HepG2 (cell line): Measurements from ENCODE around the gene SMC1B. TPM values are rescaled to one million over a fixed set of nuclear protein-coding genes. Genes with fewer than 3 reads are reported as not detected.
A peak's percentile ranks its signal among the peaks of the same experiment; 100 is the strongest.

Source experiments
- ARNT2 ChIP-seq: sonication (generic); formaldehyde crosslinking; IDR thresholded peaks from 2 replicates; pipeline ENCODE4 v1.8.0; 2022; ENCODE audit warnings: mild to moderate bottlenecking, low read depth, missing genetic modification reagents, moderate library complexity
- FOXA1 ChIP-seq, 2 experiments: fragments of 450-650 bp in 1 of 2; sonication (generic) in 1 of 2; formaldehyde crosslinking in 1 of 2; IDR thresholded peaks; 2 replicates each; pipeline versions ENCODE4 v1.4.0 to v1.6.1; 2016 to 2020; ENCODE audit warnings: missing genetic modification reagents in 1 of 2
- HNF1B ChIP-seq: sonication (generic); formaldehyde crosslinking; IDR thresholded peaks from 2 replicates; pipeline ENCODE4 v1.5.1; 2020; ENCODE audit warnings: mild to moderate bottlenecking, moderate library complexity, missing genetic modification reagents
- HOXA3 ChIP-seq: sonication (generic); formaldehyde crosslinking; IDR thresholded peaks from 2 replicates; pipeline ENCODE4 v1.5.0; 2020; ENCODE audit warnings: missing genetic modification reagents
- IRX3 ChIP-seq: sonication (generic); formaldehyde crosslinking; IDR thresholded peaks from 2 replicates; pipeline ENCODE4 v1.8.1; 2023; ENCODE audit warnings: mild to moderate bottlenecking, low read depth, missing genetic modification reagents, borderline replicate concordance
- LRRFIP1 ChIP-seq: sonication (generic); formaldehyde crosslinking; conservative IDR thresholded peaks from 2 replicates; pipeline ENCODE4 v1.4.0; 2020; ENCODE audit warnings: missing genetic modification reagents
- MBD4 ChIP-seq: IDR thresholded peaks from 2 replicates; pipeline ENCODE4 v1.6.1; 2012; ENCODE audit warnings: low read length, inconsistent platforms, borderline replicate concordance
- MTA3 ChIP-seq: sonication (generic); formaldehyde crosslinking; IDR thresholded peaks from 2 replicates; pipeline ENCODE4 v1.4.0; 2020; ENCODE audit warnings: missing genetic modification reagents
- SP4 ChIP-seq: sonication (generic); formaldehyde crosslinking; IDR thresholded peaks from 2 replicates; pipeline ENCODE4 v1.8.1; 2023; ENCODE audit warnings: mild to moderate bottlenecking, missing genetic modification reagents
- ZNF296 ChIP-seq: sonication (generic); formaldehyde crosslinking; conservative IDR thresholded peaks from 2 replicates; pipeline ENCODE4 v1.5.0; 2020; ENCODE audit warnings: mild to moderate bottlenecking, missing genetic modification reagents
- ZNF337 ChIP-seq: sonication (generic); formaldehyde crosslinking; IDR thresholded peaks from 2 replicates; pipeline ENCODE4 v1.5.1; 2020; ENCODE audit warnings: missing genetic modification reagents, low read depth, mild to moderate bottlenecking, borderline replicate concordance
- ZNF441 ChIP-seq: sonication (generic); formaldehyde crosslinking; IDR thresholded peaks from 2 replicates; pipeline ENCODE4 v1.7.0; 2021; ENCODE audit warnings: missing genetic modification reagents, borderline replicate concordance
- ZNF704 ChIP-seq: sonication (generic); formaldehyde crosslinking; IDR thresholded peaks from 2 replicates; pipeline ENCODE4 v1.8.1; 2023; ENCODE audit warnings: mild to moderate bottlenecking, inconsistent platforms, moderate library complexity, missing genetic modification reagents, borderline replicate concordance
- polyA plus RNA-seq, 8 experiments: library from polyadenylated mRNA; depleted of rRNA in 3 of 8; stranded (reverse) in 7 of 8; unstranded in 1 of 8; fragments of >200 nt; fragmentation: Illumina TruSeq in 4 of 8; extraction: Trizol in 4 of 8; gene quantifications; 2 replicates each; pipeline versions ENCODE4 v1.2.1 to v1.2.3, GENCODE V29; 2011 to 2016; ENCODE audit warnings: low read depth in 4 of 8, missing spikeins in 1 of 8, mixed read lengths in 1 of 8; ENCODE audit not compliant: insufficient read depth in 1 of 8
- total RNA-seq, 5 experiments: library from RNA; depleted of rRNA; stranded (reverse); fragments of >200 nt; fragmentation: Illumina TruSeq; extraction: Trizol; gene quantifications; 2 replicates each; pipeline ENCODE4 v1.2.3, GENCODE V29; 2016; ENCODE audit warnings: low read depth in 1 of 5
- TF ChIP-seq, protein P1 (sequence below): IDR thresholded peaks from 2 replicates; pipeline ENCODE4 v1.6.1; 2012; ENCODE audit warnings: inconsistent platforms
- TF ChIP-seq, protein P2 (sequence below): sonication (generic); formaldehyde crosslinking; IDR thresholded peaks from 2 replicates; pipeline ENCODE4 v1.4.0; 2020; ENCODE audit warnings: missing genetic modification reagents
- TF ChIP-seq, protein P3 (sequence below): sonication (generic); formaldehyde crosslinking; IDR thresholded peaks from 2 replicates; pipeline ENCODE4 v1.5.1; 2020; ENCODE audit warnings: missing genetic modification reagents, mild to moderate bottlenecking, borderline replicate concordance

Gene SMC1B
- total and polyA plus RNA-seq, 2 of the 13 experiments (the other 11 are each of a cell fraction or from before 2014, with no cell fraction given), result not detected

DNA sequence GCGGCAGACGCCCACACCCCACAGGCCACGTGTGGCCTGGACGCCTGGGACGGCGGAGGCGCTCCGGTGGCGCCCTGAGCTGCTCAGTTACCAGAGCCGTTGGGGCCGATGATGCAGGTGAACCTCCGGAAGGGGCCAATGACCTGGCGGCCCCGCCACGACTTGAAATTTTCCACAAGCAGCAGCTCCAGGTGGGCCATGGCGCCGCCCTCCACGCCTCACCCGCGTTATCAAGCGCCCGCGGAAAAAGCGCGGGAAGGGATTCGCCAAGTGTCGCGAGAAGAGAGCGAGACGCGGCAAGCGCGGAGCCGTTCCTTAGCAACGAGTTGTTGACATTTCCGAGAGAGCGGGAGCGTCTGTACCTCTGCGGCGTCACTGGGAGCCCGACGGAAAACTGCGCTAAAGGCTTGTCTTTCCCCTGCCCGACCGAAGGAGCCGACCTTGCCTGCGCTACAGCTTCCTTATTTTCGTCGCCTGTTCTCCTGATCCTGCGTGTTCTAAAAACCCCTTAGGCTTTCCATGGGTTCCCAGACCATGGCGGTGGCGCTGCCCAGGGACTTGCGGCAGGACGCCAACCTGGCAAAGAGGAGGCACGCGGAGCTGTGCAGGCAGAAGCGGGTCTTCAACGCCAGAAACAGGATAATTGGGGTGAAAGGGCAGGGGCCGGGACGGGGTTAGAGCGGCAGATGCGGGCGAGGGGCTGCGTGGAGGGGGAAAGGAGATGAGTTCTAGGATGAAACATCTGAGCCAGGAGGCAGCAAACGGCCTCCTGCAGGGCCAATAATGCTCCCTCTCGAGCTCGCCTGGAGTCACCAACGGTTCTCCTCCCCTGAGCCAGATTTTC is at the start of gene SMC1B, which contains the start of gene RIBC2 (continued):
- TF ChIP-seq, protein P1, sequence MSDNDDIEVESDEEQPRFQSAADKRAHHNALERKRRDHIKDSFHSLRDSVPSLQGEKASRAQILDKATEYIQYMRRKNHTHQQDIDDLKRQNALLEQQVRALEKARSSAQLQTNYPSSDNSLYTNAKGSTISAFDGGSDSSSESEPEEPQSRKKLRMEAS, result peak; percentile 84
- TF ChIP-seq HNF1B (CRISPR knock-in tag) (0 out of 2 replicates have a peak, but pooled peaks have one; percentile 31), HOXA3 (CRISPR knock-in tag) (peak; percentile 69; the same call in 1 of the 2 replicates), MTA3 (no peak), IRX3 (CRISPR knock-in tag) (no peak), FOXA1 (IDR thresholded peaks at IDR 0.05) (no peak), FOXA1 (CRISPR knock-in tag; IDR thresholded peaks at IDR 0.05) (peak; percentile 90), ZNF337 (CRISPR knock-in tag) (no peak), ZNF296 (no peak), SP4 (CRISPR knock-in tag) (no peak), ZNF441 (CRISPR knock-in tag) (no peak), ZNF704 (CRISPR knock-in tag) (0 out of 2 replicates have a peak, but pooled peaks have one; percentile 76), MBD4 (no peak), LRRFIP1 (CRISPR knock-in tag) (no peak), ARNT2 (CRISPR knock-in tag) (no peak)
- TF ChIP-seq, protein P2, sequence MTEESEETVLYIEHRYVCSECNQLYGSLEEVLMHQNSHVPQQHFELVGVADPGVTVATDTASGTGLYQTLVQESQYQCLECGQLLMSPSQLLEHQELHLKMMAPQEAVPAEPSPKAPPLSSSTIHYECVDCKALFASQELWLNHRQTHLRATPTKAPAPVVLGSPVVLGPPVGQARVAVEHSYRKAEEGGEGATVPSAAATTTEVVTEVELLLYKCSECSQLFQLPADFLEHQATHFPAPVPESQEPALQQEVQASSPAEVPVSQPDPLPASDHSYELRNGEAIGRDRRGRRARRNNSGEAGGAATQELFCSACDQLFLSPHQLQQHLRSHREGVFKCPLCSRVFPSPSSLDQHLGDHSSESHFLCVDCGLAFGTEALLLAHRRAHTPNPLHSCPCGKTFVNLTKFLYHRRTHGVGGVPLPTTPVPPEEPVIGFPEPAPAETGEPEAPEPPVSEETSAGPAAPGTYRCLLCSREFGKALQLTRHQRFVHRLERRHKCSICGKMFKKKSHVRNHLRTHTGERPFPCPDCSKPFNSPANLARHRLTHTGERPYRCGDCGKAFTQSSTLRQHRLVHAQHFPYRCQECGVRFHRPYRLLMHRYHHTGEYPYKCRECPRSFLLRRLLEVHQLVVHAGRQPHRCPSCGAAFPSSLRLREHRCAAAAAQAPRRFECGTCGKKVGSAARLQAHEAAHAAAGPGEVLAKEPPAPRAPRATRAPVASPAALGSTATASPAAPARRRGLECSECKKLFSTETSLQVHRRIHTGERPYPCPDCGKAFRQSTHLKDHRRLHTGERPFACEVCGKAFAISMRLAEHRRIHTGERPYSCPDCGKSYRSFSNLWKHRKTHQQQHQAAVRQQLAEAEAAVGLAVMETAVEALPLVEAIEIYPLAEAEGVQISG (CRISPR knock-in tag), result peak; percentile 30; the same call in 1 of the 2 replicates
- TF ChIP-seq, protein P3, sequence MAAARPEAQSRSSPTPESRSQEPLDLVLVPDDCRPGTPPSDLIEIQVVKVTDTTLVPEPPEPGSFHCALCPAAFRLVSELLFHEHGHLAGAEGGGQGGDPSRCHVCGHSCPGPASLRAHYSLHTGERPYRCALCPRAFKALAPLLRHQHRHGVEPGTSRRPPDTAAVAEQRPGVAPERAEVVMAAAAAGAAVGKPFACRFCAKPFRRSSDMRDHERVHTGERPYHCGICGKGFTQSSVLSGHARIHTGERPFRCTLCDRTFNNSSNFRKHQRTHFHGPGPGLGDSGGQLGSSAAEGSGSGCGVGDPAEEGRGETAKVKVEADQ, result 0 out of 2 replicates have a peak, but pooled peaks have one; percentile 62
